GM12878 (cell line): Measurements from ENCODE around the gene PRKCI.

Experiments
- BACH1 ChIP-seq: fragments of 450-650 bp; IDR thresholded peaks from 2 replicates; pipeline ENCODE4 v1.6.1; 2017; ENCODE audit warnings: mild to moderate bottlenecking, borderline replicate concordance
- BHLHE40 ChIP-seq, 2 experiments: fragments of 450-650 bp in 1 of 2; IDR thresholded peaks; 2 replicates each; pipeline ENCODE4 v1.6.1; 2011 to 2017; ENCODE audit warnings: low read depth in 2 of 2, borderline replicate concordance in 1 of 2, improper control_type of control experiment in 1 of 2, low read length in 1 of 2, mild to moderate bottlenecking in 1 of 2
- EZH2 ChIP-seq: IDR thresholded peaks from 2 replicates; pipeline ENCODE4 v1.6.1; 2012; ENCODE audit warnings: low read depth, mild to moderate bottlenecking, control low read depth, inconsistent platforms, low read length, borderline replicate concordance; ENCODE audit not compliant: control insufficient read depth
- FOXM1 ChIP-seq: IDR thresholded peaks from 2 replicates; pipeline ENCODE4 v1.6.1; 2012; ENCODE audit warnings: low read depth, mild to moderate bottlenecking, inconsistent platforms, low read length, moderate library complexity
- GATAD2B ChIP-seq: fragments of 450-650 bp; conservative IDR thresholded peaks from 2 replicates; pipeline ENCODE4 v1.6.1; 2017; ENCODE audit warnings: low read depth, mild to moderate bottlenecking, moderate library complexity
- POLR2A ChIP-seq: IDR thresholded peaks from 2 replicates; pipeline ENCODE4 v1.6.1; 2011; ENCODE audit warnings: low read depth, mild to moderate bottlenecking, low read length
- RAD21 ChIP-seq: IDR thresholded peaks from 2 replicates; pipeline ENCODE4 v1.6.1; 2011; ENCODE audit warnings: mild to moderate bottlenecking, low read depth, low read length, moderate library complexity; ENCODE audit not compliant: insufficient read depth
- RFX5 ChIP-seq: IDR thresholded peaks from 2 replicates; pipeline ENCODE4 v1.6.1; 2011; ENCODE audit warnings: low read depth, low read length, improper control_type of control experiment
- SREBF2 ChIP-seq: IDR thresholded peaks from 2 replicates; pipeline ENCODE4 v1.6.1; 2012; ENCODE audit warnings: mild to moderate bottlenecking, low read length
- TF ChIP-seq, protein P1 (sequence below), 3 experiments: IDR thresholded peaks in 2 of 3; conservative IDR thresholded peaks in 1 of 3; 2 replicates each; pipeline ENCODE4 v1.5.1; 2011; ENCODE audit warnings: low read depth in 3 of 3, low read length in 3 of 3, mild to moderate bottlenecking in 3 of 3, control low read depth in 2 of 3, moderate library complexity in 2 of 3, inconsistent platforms in 1 of 3, mixed read lengths in 1 of 3; ENCODE audit not compliant: control insufficient read depth in 2 of 3, insufficient read depth in 1 of 3; ENCODE audit errors: extremely low read depth in 1 of 3

DNA sequence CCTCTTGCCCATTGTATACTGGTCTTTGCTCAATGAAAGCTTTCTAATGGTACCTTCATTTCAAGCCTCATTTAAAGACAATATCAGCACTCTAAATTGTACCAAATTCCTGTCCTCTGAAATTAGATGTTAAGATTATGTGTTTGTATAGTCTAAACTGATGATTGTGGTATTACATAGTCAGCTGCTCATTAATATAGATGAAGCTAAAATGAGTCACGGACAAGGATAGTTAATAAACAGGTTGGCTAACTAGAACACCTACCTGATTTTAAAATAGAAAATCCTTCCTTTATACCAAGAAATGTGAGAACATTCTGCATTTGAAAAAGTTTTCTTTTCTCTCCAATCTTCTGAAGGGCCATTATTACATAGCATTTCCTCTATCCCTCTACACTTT is 2.9 kb downstream of the PRKCI start:
- no peak for TF ChIP-seq RAD21
- TF ChIP-seq, protein P1, sequence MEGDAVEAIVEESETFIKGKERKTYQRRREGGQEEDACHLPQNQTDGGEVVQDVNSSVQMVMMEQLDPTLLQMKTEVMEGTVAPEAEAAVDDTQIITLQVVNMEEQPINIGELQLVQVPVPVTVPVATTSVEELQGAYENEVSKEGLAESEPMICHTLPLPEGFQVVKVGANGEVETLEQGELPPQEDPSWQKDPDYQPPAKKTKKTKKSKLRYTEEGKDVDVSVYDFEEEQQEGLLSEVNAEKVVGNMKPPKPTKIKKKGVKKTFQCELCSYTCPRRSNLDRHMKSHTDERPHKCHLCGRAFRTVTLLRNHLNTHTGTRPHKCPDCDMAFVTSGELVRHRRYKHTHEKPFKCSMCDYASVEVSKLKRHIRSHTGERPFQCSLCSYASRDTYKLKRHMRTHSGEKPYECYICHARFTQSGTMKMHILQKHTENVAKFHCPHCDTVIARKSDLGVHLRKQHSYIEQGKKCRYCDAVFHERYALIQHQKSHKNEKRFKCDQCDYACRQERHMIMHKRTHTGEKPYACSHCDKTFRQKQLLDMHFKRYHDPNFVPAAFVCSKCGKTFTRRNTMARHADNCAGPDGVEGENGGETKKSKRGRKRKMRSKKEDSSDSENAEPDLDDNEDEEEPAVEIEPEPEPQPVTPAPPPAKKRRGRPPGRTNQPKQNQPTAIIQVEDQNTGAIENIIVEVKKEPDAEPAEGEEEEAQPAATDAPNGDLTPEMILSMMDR (IDR thresholded peaks at IDR 0.05 in 2 of 3, conservative IDR thresholded peaks at IDR 0.05 in 1 of 3; ENCODE audit: control insufficient read depth in 2 of 3, extremely low read depth in 1 of 3, insufficient read depth in 1 of 3, low read depth in 3 of 3, low read length in 3 of 3): no peak
- TF ChIP-seq POLR2A: no peak
- no peak for TF ChIP-seq RFX5
- TF ChIP-seq FOXM1: no peak
- TF ChIP-seq BHLHE40 (IDR thresholded peaks at IDR 0.05; ENCODE audit: borderline replicate concordance in 1 of 2, low read depth in 2 of 2, low read length in 1 of 2): no peak
- TF ChIP-seq GATAD2B: no peak
- TF ChIP-seq BACH1: no peak
- no peak for TF ChIP-seq EZH2
- TF ChIP-seq SREBF2: no peak
